Endodermal cell (in vitro differentiated cells): Measurements from ENCODE around the gene ARHGAP10. TPM values are rescaled to one million over a fixed set of nuclear protein-coding genes. Genes with fewer than 3 reads are reported as not detected.

ENCODE experiments used
- DNase-seq: peaks from one replicate; pipeline ENCODE4 v3.0.0-alpha.2; 2017
- H3K27ac ChIP-seq: 2 replicates; pipeline ENCODE4 v1.5.1; 2013; ENCODE audit warnings: mild to moderate bottlenecking, low read depth, low read length, moderate library complexity
- H3K27me3 ChIP-seq: 2 replicates; pipeline ENCODE4 v1.6.1; 2013; ENCODE audit warnings: mild to moderate bottlenecking, low read length, moderate library complexity; ENCODE audit not compliant: insufficient read depth, control insufficient read depth, poor library complexity, severe bottlenecking
- H3K36me3 ChIP-seq: 2 replicates; pipeline ENCODE4 v1.7.0; 2013; ENCODE audit warnings: mild to moderate bottlenecking, low read length, moderate library complexity; ENCODE audit not compliant: control insufficient read depth, insufficient read depth
- H3K4me1 ChIP-seq: one replicate; pipeline ENCODE4 v1.7.0; 2013; ENCODE audit warnings: low read length; ENCODE audit not compliant: control insufficient read depth, insufficient read depth
- H3K4me3 ChIP-seq: 2 replicates; pipeline ENCODE4 v1.5.1; 2013; ENCODE audit warnings: mild to moderate bottlenecking, low read length, moderate library complexity
- H3K9ac ChIP-seq: 2 replicates; pipeline ENCODE4 v1.6.1; 2013; ENCODE audit warnings: mild to moderate bottlenecking, low read length, moderate library complexity; ENCODE audit not compliant: poor library complexity, severe bottlenecking; ENCODE audit errors: extremely low read depth
- H3K9me3 ChIP-seq: 2 replicates; pipeline ENCODE4 v1.6.1; 2013; ENCODE audit warnings: mild to moderate bottlenecking, low read length, moderate library complexity; ENCODE audit not compliant: control insufficient read depth
- H3K27ac Mint-ChIP-seq: 2 replicates; pipeline ENCODE4 v1.8.0; 2020; ENCODE audit warnings: mixed read lengths
- H3K27me3 Mint-ChIP-seq: 2 replicates; pipeline ENCODE4 v1.8.0; 2021; ENCODE audit warnings: mild to moderate bottlenecking, mixed read lengths; ENCODE audit not compliant: insufficient read depth
- H3K36me3 Mint-ChIP-seq: 2 replicates; pipeline ENCODE4 v1.8.0; 2020; ENCODE audit warnings: low read depth, mixed read lengths
- H3K4me1 Mint-ChIP-seq: 2 replicates; pipeline ENCODE4 v1.8.0; 2020; ENCODE audit warnings: mixed read lengths
- H3K4me3 Mint-ChIP-seq: 2 replicates; pipeline ENCODE4 v1.8.0; 2020; ENCODE audit warnings: mild to moderate bottlenecking, moderate library complexity, mixed read lengths
- H3K9me3 Mint-ChIP-seq: 2 replicates; pipeline ENCODE4 v1.8.0; 2020; ENCODE audit warnings: mild to moderate bottlenecking, mixed read lengths
- CTCF ChIP-seq: fragments of 200-600 bp; sonication (generic); conservative IDR thresholded peaks from 2 replicates; pipeline ENCODE4 v1.5.0; 2021; ENCODE audit warnings: antibody characterized with exemption, mild to moderate bottlenecking
- WGBS, 2 experiments: methylation state at CpG; one replicate each; pipeline versions ENCODE4 v1.1.5 to v1.1.7; 2013; ENCODE audit warnings: missing lambda C conversion rate in 2 of 2, mixed read lengths in 1 of 2; ENCODE audit not compliant: insufficient coverage in 1 of 2, insufficient read length in 1 of 2; 5-methylcytosine and 5-hydroxymethylcytosine counted together
- total RNA-seq, 2 donors: library from RNA; stranded (reverse); fragmentation: NEBNext Ultra II Directional in 1 of 2; extraction: Animal tissue kit (Norgen Biotek cat#: 25700) in 1 of 2; gene quantifications; 2 replicates in 1 of 2; 3 replicates in 1 of 2; pipeline ENCODE4 v1.2.1, GENCODE V29; 2021

ARHGAP10 gene
- total RNA-seq, 2 donors from 2014 or later = 9.1 to 11.8 TPM

- Histone ChIP-seq H3K36me3 (no peaks in the 10 kb centered on the region), H3K27ac (no peak overlapping the region), H3K9ac (no peak overlapping the region), H3K27me3 (no peaks in the 10 kb centered on the region), H3K9me3 (no peaks in the 10 kb centered on the region), H3K4me3 (no peak overlapping the region), H3K4me1 (peaks cover 2% of the 10 kb centered on the region)
- TF ChIP-seq CTCF = no peak
- peaks cover 17% of the 10 kb centered on the region for H3K4me1 Mint-ChIP-seq
- H3K27me3 Mint-ChIP-seq = no peaks in the 10 kb centered on the region
- no peak overlapping the region for H3K27ac Mint-ChIP-seq
- H3K4me3 Mint-ChIP-seq = no peak overlapping the region
- WGBS, 2 experiments = 97 to 100% methylated on average over 2 to 6 of the region's 6 CpGs
- H3K9me3 Mint-ChIP-seq = peaks cover 1% of the 10 kb centered on the region
- no peak for DNase-seq
- no peaks in the 10 kb centered on the region for H3K36me3 Mint-ChIP-seq
Measured at GRCh38 chr4:148022975-148023374, 291.1 kb downstream of the ARHGAP10 start.

- Histone ChIP-seq H3K27ac (no peak overlapping the region), H3K27me3 (no peaks in the 10 kb centered on the region), H3K9ac (no peak overlapping the region), H3K36me3 (no peaks in the 10 kb centered on the region), H3K4me3 (no peak overlapping the region), H3K4me1 (peaks cover 2% of the 10 kb centered on the region), H3K9me3 (no peaks in the 10 kb centered on the region)
- Mint-ChIP-seq H3K4me3 (no peak overlapping the region), H3K27ac (no peak overlapping the region), H3K4me1 (peaks cover 12% of the 10 kb centered on the region), H3K27me3 (no peaks in the 10 kb centered on the region), H3K9me3 (peaks cover 6% of the 10 kb centered on the region), H3K36me3 (no peaks in the 10 kb centered on the region)
- DNase-seq = no peak
- no peak for TF ChIP-seq CTCF
- WGBS, 2 experiments = 93 to 98% methylated on average over 9 of the region's 9 CpGs
Measured at GRCh38 chr4:148023512-148024181, 291.8 kb downstream of the ARHGAP10 start.

- H3K36me3 Mint-ChIP-seq = no peaks in the 10 kb centered on the region
- Histone ChIP-seq H3K9me3 (no peaks in the 10 kb centered on the region), H3K27ac (no peak overlapping the region), H3K4me1 (peaks cover 2% of the 10 kb centered on the region), H3K9ac (no peak overlapping the region), H3K27me3 (no peaks in the 10 kb centered on the region), H3K36me3 (no peaks in the 10 kb centered on the region), H3K4me3 (no peak overlapping the region)
- no peaks in the 10 kb centered on the region for H3K27me3 Mint-ChIP-seq
- peaks cover 12% of the 10 kb centered on the region for H3K4me1 Mint-ChIP-seq
- no peak overlapping the region for H3K27ac Mint-ChIP-seq
- no peak for TF ChIP-seq CTCF
- peak; percentile 61 for DNase-seq
- peaks cover 12% of the 10 kb centered on the region for H3K9me3 Mint-ChIP-seq
- no peak overlapping the region for H3K4me3 Mint-ChIP-seq
- 60 to 88% methylated on average over 4 of the region's 4 CpGs for WGBS, 2 experiments
Measured at GRCh38 chr4:148025981-148026380, 294.1 kb downstream of the ARHGAP10 start.
